Neural cell (in vitro differentiated cells): ENCODE measurements around the gene TEKT5. TPM values are rescaled to one million over a fixed set of nuclear protein-coding genes. Genes with fewer than 3 reads are reported as not detected.

ENCODE experiments used
- H2AFZ ChIP-seq: fragments of 200-600, 300-800 bp; sonication (generic), shearing (Covaris generic); 2 replicates; pipeline ENCODE4 v1.6.0; 2014; ENCODE audit warnings: low read depth, mild to moderate bottlenecking, antibody characterized with exemption, low read length, moderate library complexity
- H3F3A ChIP-seq: fragments of 200-600 bp; shearing (Covaris generic); 2 replicates; pipeline ENCODE4 v1.6.1; 2016; ENCODE audit warnings: mild to moderate bottlenecking, moderate library complexity, mixed read lengths, antibody characterized with exemption, low read length; ENCODE audit not compliant: insufficient read depth, poor library complexity, severe bottlenecking
- H3K27ac ChIP-seq: fragments of 200-600, 300-800 bp; sonication (generic), shearing (Covaris generic); 2 replicates; pipeline ENCODE4 v1.5.1; 2014; ENCODE audit warnings: mild to moderate bottlenecking, low read length, moderate library complexity
- H3K27me3 ChIP-seq: fragments of 300-800, 200-600 bp; sonication (generic), shearing (Covaris generic); 2 replicates; pipeline ENCODE4 v1.6.0; 2014; ENCODE audit warnings: mild to moderate bottlenecking, low read depth, low read length, moderate library complexity; ENCODE audit not compliant: insufficient read depth
- H3K36me3 ChIP-seq: fragments of 300-800, 200-600 bp; sonication (generic), shearing (Covaris generic); 2 replicates; pipeline ENCODE4 v1.5.1; 2014; ENCODE audit warnings: mild to moderate bottlenecking, antibody characterized with exemption, low read length, moderate library complexity; ENCODE audit not compliant: insufficient read depth
- H3K4me2 ChIP-seq: fragments of 300-800, 200-600 bp; sonication (generic), shearing (Covaris generic); 2 replicates; pipeline ENCODE4 v1.6.0; 2014; ENCODE audit warnings: mild to moderate bottlenecking, low read length
- H3K4me3 ChIP-seq: fragments of 300-800, 200-600 bp; sonication (generic), shearing (Covaris generic); 2 replicates; pipeline ENCODE4 v1.5.1; 2014; ENCODE audit warnings: mild to moderate bottlenecking, low read length, moderate library complexity
- H3K79me2 ChIP-seq: fragments of 200-600 bp; shearing (Covaris generic); replicated peaks from 2 replicates; pipeline ENCODE4 v1.6.0; 2014; ENCODE audit warnings: mild to moderate bottlenecking, low read length, moderate library complexity; ENCODE audit not compliant: insufficient read depth
- H3K9ac ChIP-seq: fragments of 300-800, 200-600 bp; sonication (generic), shearing (Covaris generic); 2 replicates; pipeline ENCODE4 v1.6.1; 2016; ENCODE audit warnings: mild to moderate bottlenecking, low read length, mixed read lengths
- H3K9me2 ChIP-seq: fragments of 200-600 bp; shearing (Covaris generic); 2 replicates; pipeline ENCODE4 v1.6.1; 2016; ENCODE audit warnings: mild to moderate bottlenecking, low read length, mixed read lengths; ENCODE audit not compliant: insufficient read depth
- H3K9me3 ChIP-seq: fragments of 200-600, 300-800 bp; sonication (generic), shearing (Covaris generic); 2 replicates; pipeline ENCODE4 v1.6.1; 2016; ENCODE audit warnings: mild to moderate bottlenecking, mixed run types, low read length, moderate library complexity, mixed read lengths
- H4K20me1 ChIP-seq: fragments of 200-600 bp; shearing (Covaris generic); 2 replicates; pipeline ENCODE4 v1.6.1; 2016; ENCODE audit warnings: mild to moderate bottlenecking, mixed run types; ENCODE audit not compliant: insufficient read depth
- CTCF ChIP-seq: fragments of 450-650 bp; IDR thresholded peaks from 2 replicates; pipeline ENCODE4 v1.5.1; 2014; ENCODE audit warnings: antibody characterized with exemption, mild to moderate bottlenecking, moderate library complexity; ENCODE audit not compliant: poor library complexity, severe bottlenecking
- EP300 ChIP-seq: fragments of 450-650 bp; conservative IDR thresholded peaks from 2 replicates; pipeline ENCODE4 v1.6.1; 2014; ENCODE audit warnings: antibody characterized with exemption, mild to moderate bottlenecking, moderate library complexity; ENCODE audit not compliant: poor library complexity, severe bottlenecking
- EZH2 ChIP-seq: fragments of 200-600, 300-800 bp; shearing (Covaris generic), sonication (generic); IDR thresholded peaks from 2 replicates; pipeline ENCODE4 v1.6.1; 2014; ENCODE audit warnings: antibody characterized with exemption, low read length, borderline replicate concordance, mild to moderate bottlenecking; ENCODE audit not compliant: insufficient read depth, poor library complexity, severe bottlenecking
- MXI1 ChIP-seq: fragments of 450-650 bp; conservative IDR thresholded peaks from 2 replicates; pipeline ENCODE4 v1.6.1; 2014; ENCODE audit warnings: antibody characterized with exemption, mild to moderate bottlenecking; ENCODE audit not compliant: poor library complexity, severe bottlenecking
- POLR2AphosphoS5 ChIP-seq: IDR thresholded peaks from 2 replicates; pipeline ENCODE4 v1.6.1; 2012
- RAD21 ChIP-seq: fragments of 450-650 bp; conservative IDR thresholded peaks from 2 replicates; pipeline ENCODE4 v1.6.1; 2014; ENCODE audit warnings: antibody characterized with exemption, mild to moderate bottlenecking, moderate library complexity
- SMC3 ChIP-seq: fragments of 450-650 bp; conservative IDR thresholded peaks from 2 replicates; pipeline ENCODE4 v1.6.1; 2014; ENCODE audit warnings: antibody characterized with exemption, mild to moderate bottlenecking, moderate library complexity; ENCODE audit not compliant: poor library complexity
- TAF1 ChIP-seq: IDR thresholded peaks from 2 replicates; pipeline ENCODE4 v1.6.1; 2012; ENCODE audit warnings: low read depth
- polyA minus RNA-seq: library from RNA; depleted of rRNA, polyadenylated mRNA; stranded (reverse); fragments of >200 nt; gene quantifications from 2 replicates; pipeline ENCODE4 v1.2.3, GENCODE V29; 2014
- polyA plus RNA-seq: library from polyadenylated mRNA; depleted of rRNA; stranded (reverse); fragments of >200 nt; gene quantifications from 2 replicates; pipeline ENCODE4 v1.2.3, GENCODE V29; 2014
- TF ChIP-seq, protein P1 (sequence below): IDR thresholded peaks from 2 replicates; pipeline ENCODE4 v1.6.1; 2012; ENCODE audit warnings: borderline replicate concordance

The TEKT5 gene
- polyA plus RNA-seq: not detected in 2 replicates
- 0.73 TPM in 1 of 2 replicates, not detected in the other for polyA minus RNA-seq

DNA sequence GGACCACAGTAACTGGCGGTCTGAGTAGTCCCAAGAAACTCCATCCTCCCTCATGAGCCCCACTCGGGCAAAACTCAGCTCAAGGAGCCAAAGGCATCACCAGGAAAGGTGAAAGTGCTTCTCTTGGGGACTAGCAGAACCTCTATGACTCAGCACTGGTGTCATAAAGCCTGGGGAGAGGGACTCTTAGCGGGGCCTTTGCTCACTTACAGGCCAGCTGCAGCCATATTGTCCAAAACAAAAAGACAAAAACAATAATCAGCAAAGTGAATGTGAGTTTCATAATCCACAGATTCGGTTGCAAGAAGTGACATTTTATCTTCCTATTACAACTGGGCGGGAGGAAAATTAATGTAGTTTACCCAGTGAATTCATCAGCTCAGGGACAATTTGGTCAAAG lies at the start of gene TEKT5:
Gene TEKT5 (minus strand): TSS at position 101 of the 400 bp plus-strand sequence. CDS start 57 bp downstream, at position 44.
- TF ChIP-seq, protein P1, sequence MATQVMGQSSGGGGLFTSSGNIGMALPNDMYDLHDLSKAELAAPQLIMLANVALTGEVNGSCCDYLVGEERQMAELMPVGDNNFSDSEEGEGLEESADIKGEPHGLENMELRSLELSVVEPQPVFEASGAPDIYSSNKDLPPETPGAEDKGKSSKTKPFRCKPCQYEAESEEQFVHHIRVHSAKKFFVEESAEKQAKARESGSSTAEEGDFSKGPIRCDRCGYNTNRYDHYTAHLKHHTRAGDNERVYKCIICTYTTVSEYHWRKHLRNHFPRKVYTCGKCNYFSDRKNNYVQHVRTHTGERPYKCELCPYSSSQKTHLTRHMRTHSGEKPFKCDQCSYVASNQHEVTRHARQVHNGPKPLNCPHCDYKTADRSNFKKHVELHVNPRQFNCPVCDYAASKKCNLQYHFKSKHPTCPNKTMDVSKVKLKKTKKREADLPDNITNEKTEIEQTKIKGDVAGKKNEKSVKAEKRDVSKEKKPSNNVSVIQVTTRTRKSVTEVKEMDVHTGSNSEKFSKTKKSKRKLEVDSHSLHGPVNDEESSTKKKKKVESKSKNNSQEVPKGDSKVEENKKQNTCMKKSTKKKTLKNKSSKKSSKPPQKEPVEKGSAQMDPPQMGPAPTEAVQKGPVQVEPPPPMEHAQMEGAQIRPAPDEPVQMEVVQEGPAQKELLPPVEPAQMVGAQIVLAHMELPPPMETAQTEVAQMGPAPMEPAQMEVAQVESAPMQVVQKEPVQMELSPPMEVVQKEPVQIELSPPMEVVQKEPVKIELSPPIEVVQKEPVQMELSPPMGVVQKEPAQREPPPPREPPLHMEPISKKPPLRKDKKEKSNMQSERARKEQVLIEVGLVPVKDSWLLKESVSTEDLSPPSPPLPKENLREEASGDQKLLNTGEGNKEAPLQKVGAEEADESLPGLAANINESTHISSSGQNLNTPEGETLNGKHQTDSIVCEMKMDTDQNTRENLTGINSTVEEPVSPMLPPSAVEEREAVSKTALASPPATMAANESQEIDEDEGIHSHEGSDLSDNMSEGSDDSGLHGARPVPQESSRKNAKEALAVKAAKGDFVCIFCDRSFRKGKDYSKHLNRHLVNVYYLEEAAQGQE: no peak
- TF ChIP-seq SMC3 (no peak), CTCF (no peak), EZH2 (no peak), EP300 (no peak), MXI1 (no peak), RAD21 (no peak), POLR2AphosphoS5 (no peak), TAF1 (no peak)
- Histone ChIP-seq H3K27me3 (no peaks in the 10 kb centered on the region), H3K4me3 (no peak within 1 kb of the TSS), H3K27ac (no peak within 1 kb of the TSS), H3K4me2 (no peak within 1 kb of the TSS), H3K9ac (no peak within 1 kb of the TSS), H3F3A (no peaks in the 10 kb centered on the region), H3K36me3 (no peaks in the 10 kb centered on the region), H3K79me2 (no peaks in the 10 kb centered on the region), H3K9me2 (no peaks in the 10 kb centered on the region), H3K9me3 (no peaks in the 10 kb centered on the region), H2AFZ (no peak within 1 kb of the TSS), H4K20me1 (no peaks in the 10 kb centered on the region)

DNA sequence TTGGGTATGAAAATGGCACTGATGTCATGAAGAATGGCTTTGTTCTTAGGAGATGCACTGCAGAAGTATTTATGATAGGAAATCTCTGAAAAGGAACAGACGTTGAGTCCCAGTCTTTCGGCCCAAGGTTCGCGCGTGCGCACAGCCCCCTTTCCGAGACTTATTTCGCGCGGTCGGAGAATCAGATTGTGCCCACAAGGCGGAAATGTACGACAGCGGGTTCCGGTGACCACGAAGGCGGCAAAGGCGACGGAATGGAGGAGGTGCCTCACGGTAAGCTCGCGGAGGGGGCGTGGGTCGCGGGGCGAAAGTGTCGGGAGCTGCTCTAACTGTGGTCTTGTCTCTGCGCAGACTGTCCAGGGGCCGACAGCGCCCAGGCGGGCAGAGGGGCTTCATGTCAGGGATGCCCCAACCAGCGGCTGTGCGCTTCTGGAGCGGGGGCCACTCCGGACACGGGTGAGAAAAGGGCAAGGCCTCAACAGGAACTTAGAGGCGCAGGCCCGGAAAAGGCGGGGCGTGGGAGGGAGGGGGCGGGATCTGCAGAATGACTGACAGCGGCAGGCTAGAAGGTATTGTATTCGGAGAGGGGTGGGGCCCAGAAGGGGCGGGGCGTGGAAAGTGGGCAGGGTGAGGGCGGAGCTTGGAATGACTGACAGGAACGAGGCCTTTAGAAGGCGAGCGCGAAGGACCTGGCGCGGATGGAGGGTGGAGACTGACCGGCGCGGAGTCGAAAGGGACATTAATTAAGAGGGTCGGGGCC lies 49.1 kb upstream of the TEKT5 start, which contains the start of gene NUBP1:
Gene NUBP1 (plus strand): TSS at position 233 of the 760 bp plus-strand sequence. CDS start 22 bp downstream, at position 255.
- H3K36me3 ChIP-seq: no peaks in the 10 kb centered on the region
- no peaks in the 10 kb centered on the region for H3K27me3 ChIP-seq
- H3K9me2 ChIP-seq: no peaks in the 10 kb centered on the region
- peak within 1 kb of the TSS; percentile 97 for H3K9ac ChIP-seq
- H4K20me1 ChIP-seq: no peaks in the 10 kb centered on the region
- TF ChIP-seq POLR2AphosphoS5: peak; percentile 93
- no peak for TF ChIP-seq EZH2
- no peak for TF ChIP-seq CTCF
- TF ChIP-seq, protein P1: peak; percentile 82
- TF ChIP-seq EP300: peak; percentile 75
- peak; percentile 40 for TF ChIP-seq SMC3
- peak; percentile 69 for TF ChIP-seq TAF1
- TF ChIP-seq RAD21: peak; percentile 20
- peak; percentile 100 for TF ChIP-seq MXI1
- peak within 1 kb of the TSS; percentile 83 for H3K4me3 ChIP-seq
- H2AFZ ChIP-seq: peak within 1 kb of the TSS; percentile 95
- H3K27ac ChIP-seq: peak within 1 kb of the TSS; percentile 97
- no peaks in the 10 kb centered on the region for H3K79me2 ChIP-seq
- H3K9me3 ChIP-seq: no peaks in the 10 kb centered on the region
- H3K4me2 ChIP-seq: peak within 1 kb of the TSS; percentile 94
- peaks cover 2% of the 10 kb centered on the region for H3F3A ChIP-seq
